GM12865 (cell line): ENCODE measurements around the gene SGCD.

Experiments
- DNase-seq: peaks from one replicate; pipeline ENCODE4 v3.0.0; 2010; ENCODE audit warnings: low read depth
- H3K4me3 ChIP-seq: 2 replicates; pipeline ENCODE4 v1.5.1; 2011; ENCODE audit warnings: mild to moderate bottlenecking, low read depth, low read length, control low read depth
- TF ChIP-seq, protein P1 (sequence below): IDR thresholded peaks from 2 replicates; pipeline ENCODE4 v1.5.1; 2011; ENCODE audit warnings: low read length, control low read depth, low read depth, inconsistent platforms; ENCODE audit not compliant: insufficient read depth; ENCODE audit errors: missing control alignments

SGCD gene

DNA sequence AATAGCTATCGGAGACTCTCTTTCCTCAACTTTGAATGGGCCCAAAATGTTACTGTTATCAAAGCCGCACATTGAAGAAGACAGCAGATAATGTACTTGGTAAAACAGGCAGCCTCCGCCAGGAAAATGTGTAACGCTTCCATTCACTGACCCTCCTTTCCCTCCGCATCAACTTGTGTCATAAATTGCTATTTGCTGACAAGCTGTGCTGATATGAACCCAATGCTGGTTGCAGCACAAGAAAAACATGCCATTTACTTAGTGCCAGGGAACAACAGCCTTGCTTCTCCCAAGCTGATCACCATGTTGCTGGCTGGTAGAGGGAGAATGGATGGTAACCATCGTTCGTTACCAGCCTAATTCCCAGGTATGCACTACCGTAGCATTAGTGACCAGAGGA, 360.6 kb downstream of the SGCD start:
- H3K4me3 ChIP-seq: no peak overlapping the region
- TF ChIP-seq, protein P1, sequence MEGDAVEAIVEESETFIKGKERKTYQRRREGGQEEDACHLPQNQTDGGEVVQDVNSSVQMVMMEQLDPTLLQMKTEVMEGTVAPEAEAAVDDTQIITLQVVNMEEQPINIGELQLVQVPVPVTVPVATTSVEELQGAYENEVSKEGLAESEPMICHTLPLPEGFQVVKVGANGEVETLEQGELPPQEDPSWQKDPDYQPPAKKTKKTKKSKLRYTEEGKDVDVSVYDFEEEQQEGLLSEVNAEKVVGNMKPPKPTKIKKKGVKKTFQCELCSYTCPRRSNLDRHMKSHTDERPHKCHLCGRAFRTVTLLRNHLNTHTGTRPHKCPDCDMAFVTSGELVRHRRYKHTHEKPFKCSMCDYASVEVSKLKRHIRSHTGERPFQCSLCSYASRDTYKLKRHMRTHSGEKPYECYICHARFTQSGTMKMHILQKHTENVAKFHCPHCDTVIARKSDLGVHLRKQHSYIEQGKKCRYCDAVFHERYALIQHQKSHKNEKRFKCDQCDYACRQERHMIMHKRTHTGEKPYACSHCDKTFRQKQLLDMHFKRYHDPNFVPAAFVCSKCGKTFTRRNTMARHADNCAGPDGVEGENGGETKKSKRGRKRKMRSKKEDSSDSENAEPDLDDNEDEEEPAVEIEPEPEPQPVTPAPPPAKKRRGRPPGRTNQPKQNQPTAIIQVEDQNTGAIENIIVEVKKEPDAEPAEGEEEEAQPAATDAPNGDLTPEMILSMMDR: no peak
- DNase-seq: no peak

DNA sequence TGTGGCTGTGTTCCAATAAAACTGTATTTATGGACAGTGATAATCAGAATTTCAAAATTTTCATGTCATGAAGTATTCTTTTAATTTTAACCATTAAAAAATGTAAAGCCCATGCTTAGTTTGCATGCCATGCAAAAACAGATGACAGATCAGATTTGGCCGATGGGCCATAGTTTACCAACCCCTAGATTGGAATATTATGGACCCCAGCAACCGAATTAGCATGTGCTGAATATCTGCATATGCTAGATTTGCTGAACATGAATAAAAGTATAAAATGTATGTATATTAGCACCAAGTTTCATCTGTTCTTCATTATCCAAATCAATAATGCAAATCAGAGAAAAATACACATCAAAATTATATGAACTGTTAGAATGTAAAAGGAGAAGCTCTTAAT, 364.6 kb downstream of the SGCD start:
- no peak overlapping the region for H3K4me3 ChIP-seq
- TF ChIP-seq, protein P1: no peak
- no peak for DNase-seq

DNA sequence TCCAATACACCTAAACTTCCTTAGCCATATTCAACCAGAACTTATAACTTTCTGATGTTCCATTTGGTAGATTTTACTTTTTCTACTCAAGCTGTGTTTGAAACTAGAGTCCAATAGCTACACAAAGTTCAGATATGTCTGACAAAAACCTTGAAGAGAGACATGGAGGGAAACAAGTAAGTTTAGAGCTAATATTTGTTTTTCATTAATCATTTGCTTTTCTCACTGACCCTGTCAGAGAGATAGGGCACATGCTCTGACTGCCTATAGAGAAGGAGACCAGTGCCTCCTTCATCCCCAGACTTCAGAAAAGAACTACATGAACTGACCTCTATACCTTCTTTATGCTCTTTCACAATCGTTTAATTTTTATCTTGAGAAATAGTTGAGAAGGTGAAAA, 366.1 kb downstream of the SGCD start:
- H3K4me3 ChIP-seq: no peak overlapping the region
- DNase-seq: no peak
- TF ChIP-seq, protein P1: no peak

DNA sequence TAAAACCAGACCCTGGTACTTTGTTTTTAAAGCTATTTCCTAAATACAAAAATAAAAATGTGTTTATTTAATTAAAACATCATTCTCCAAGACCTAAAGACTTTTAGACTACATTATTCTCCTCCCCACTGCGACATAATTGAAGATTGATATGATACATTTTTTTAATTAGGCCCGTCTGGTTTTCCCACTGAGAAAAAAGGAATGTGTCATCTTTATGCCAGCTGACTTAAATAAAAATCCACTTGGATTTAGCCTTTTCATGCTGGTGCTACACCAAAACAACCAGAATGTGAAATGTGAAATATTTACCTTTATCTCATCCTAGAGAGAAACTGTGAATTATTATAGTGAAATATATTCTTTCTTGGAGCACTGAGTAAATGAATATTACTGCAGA, 367.6 kb downstream of the SGCD start:
- H3K4me3 ChIP-seq: no peak overlapping the region
- DNase-seq: no peak
- TF ChIP-seq, protein P1: no peak

DNA sequence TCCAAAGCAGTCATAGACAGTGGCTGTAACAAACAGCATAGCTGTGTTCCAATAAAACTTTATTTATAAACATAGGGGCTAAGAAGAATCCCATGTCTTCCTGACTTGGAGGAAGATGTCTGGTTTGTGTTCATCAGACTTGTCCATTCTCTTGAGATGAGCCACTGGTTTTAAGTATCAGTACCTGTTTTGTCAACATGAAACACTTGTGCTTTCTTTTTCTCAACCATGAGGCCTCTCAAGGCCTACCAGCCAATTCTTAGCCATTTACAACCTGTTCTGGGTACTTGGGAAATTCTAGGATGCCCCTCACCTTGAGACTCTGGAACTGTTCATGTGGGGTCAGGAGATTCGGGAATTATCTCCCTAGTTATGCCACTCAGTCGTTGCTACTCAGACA, 368.8 kb downstream of the SGCD start:
- peak; percentile 11 for DNase-seq
- TF ChIP-seq, protein P1: no peak
- H3K4me3 ChIP-seq: no peak overlapping the region

DNA sequence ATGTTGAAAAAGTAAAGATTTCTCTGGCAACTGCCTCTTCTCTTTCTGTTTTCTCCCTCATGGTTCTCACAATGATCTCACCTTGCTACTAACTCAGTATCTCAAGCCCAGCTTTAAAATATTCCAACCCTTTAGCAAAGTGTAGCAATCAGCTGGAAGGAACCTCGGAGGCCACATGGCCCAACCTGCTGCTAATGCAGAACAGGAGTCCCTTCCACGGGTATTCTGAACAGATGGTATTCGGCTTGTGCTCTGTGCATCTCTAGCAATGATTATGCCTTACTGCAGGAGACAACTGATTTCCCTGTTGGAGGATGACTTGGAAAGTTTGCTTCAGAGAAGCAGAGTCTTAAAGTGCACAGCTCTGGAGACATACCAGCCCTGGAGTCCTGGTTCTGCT, 371.4 kb downstream of the SGCD start:
- TF ChIP-seq, protein P1: no peak
- no peak for DNase-seq
- H3K4me3 ChIP-seq: no peak overlapping the region

DNA sequence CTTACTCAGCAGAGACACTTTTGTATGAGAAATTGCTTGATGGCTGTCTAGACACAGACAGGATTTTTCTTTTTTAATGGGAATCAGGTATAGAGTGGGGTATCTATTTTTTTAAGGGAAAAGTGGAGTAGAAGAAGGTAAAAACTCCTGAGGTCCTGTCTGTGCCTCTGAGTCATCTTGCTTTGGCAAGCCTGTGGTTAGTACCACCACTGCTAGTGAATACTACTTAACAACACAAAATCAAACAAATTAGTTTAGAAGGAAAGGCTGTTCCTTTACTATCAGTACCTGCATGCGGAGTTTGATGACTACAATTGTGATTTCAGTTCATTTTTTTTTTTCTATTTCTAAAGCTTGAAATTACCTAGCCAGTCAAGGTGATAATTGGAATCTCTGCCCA, 372.2 kb downstream of the SGCD start:
- TF ChIP-seq, protein P1: no peak
- H3K4me3 ChIP-seq: no peak overlapping the region
- DNase-seq: no peak
